ENCODE results near the gene GNB3.

GNB3 gene

DNA sequence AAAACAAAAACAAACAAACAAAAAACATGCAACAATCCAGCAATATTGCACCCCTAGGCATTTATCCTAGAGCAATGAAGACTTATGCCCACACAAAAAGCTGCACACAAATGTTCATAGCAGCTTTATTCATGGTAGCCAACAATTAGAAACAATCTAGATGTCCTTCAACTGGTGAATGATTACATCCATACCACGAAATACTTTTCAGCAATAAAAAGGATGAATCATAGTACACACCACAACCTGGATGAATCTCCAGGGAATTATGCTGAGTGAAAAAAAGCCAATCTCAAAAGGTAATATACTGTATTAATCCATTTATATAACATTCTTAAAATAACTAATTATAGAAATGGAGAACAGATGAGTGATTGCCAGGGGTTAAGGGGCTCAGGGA is 33.6 kb upstream of the GNB3 start:
- TF ChIP-seq, protein P1, sequence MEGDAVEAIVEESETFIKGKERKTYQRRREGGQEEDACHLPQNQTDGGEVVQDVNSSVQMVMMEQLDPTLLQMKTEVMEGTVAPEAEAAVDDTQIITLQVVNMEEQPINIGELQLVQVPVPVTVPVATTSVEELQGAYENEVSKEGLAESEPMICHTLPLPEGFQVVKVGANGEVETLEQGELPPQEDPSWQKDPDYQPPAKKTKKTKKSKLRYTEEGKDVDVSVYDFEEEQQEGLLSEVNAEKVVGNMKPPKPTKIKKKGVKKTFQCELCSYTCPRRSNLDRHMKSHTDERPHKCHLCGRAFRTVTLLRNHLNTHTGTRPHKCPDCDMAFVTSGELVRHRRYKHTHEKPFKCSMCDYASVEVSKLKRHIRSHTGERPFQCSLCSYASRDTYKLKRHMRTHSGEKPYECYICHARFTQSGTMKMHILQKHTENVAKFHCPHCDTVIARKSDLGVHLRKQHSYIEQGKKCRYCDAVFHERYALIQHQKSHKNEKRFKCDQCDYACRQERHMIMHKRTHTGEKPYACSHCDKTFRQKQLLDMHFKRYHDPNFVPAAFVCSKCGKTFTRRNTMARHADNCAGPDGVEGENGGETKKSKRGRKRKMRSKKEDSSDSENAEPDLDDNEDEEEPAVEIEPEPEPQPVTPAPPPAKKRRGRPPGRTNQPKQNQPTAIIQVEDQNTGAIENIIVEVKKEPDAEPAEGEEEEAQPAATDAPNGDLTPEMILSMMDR (IDR thresholded peaks at IDR 0.05; ENCODE audit: control insufficient read depth, extremely low read depth, insufficient read depth), result no peak
- DNase-seq (ENCODE audit: low read depth), result no peak
- no peak overlapping the region for H3K4me3 ChIP-seq (ENCODE audit: low read depth, low read length)

DNA sequence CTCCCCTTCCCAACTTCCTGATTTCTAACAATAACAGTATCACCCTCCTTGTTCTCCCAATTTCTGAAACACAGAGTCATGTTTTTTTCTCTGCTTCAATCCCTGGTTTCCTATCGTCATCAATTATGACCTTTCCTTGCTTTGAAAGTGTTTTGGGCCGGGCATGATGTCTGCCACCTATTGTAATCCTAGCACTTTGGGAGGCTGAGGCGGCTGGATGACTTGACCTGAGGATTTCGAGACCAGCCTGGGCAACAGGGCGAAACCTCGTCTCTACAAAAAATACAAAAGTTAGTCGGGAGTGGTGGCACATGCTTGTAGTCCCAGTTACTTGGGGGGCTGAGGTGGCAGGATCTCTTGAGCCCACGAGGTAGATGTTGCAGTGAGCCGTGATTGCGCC is 31.7 kb upstream of the GNB3 start:
- TF ChIP-seq, protein P1 (IDR thresholded peaks at IDR 0.05; ENCODE audit: control insufficient read depth, extremely low read depth, insufficient read depth), result no peak
- H3K4me3 ChIP-seq (ENCODE audit: low read depth, low read length), result no peak overlapping the region
- no peak for DNase-seq (ENCODE audit: low read depth)

DNA sequence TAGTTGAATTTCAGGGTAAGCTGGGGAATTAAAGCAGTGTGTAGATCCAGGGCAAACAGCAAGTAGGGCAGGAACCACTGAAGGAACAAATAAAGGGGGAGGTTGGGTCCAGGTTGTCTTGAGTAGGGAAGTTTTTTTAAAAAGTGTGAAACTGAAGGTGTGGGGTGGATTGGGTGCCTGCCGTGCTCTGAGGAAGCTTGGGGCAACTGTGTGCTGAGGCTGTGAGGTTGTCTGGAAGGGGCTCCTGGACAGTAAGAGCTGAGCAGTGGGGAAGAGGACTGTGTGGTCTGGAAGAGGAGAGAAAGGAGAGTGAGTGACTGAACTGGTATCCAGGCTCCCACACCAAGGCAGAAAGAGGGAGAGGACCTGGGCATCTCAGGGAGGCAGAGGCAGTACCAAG is 30.0 kb upstream of the GNB3 start:
- H3K4me3 ChIP-seq (ENCODE audit: low read depth, low read length), result no peak overlapping the region
- TF ChIP-seq, protein P1 (IDR thresholded peaks at IDR 0.05; ENCODE audit: control insufficient read depth, extremely low read depth, insufficient read depth), result no peak
- DNase-seq (ENCODE audit: low read depth), result no peak

DNA sequence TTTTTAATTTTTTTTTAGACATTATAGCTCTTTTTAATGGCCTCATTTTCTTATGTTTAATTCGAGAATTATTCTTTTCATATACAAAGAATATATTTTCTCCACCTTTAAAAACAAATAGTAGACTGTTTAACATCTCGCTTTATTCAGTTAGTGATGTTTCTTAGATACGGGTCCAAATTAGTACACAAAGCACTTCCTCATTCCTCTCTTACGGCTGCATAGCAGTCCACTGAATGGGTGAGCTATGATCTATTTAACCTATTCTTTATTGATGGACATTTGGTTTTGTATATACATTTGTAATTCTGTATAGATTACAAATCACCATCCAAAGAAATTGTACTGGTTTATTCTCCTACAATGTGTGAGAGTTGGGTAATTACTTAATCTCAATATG is 27.4 kb upstream of the GNB3 start:
- no peak overlapping the region for H3K4me3 ChIP-seq (ENCODE audit: low read depth, low read length)
- TF ChIP-seq, protein P1 (IDR thresholded peaks at IDR 0.05; ENCODE audit: control insufficient read depth, extremely low read depth, insufficient read depth), result no peak
- no peak for DNase-seq (ENCODE audit: low read depth)

DNA sequence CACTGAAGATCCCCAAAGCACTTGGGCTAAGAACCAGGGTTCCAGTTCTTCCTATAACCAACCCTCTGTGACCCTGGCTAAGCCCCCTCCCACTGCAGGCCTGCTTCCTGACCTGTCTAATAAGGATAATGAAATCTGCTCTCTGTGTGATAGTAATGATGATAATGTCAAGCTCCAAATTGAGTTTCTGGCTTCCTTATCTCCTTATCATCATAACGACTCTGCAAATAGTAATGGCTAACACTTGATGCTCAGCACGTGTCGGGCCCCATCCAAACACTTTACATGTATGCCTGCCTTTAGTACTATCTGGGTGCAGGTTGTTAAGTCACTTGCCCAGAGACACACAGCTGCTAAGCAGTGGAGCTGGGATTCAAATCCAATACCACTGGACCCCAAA is 24.1 kb upstream of the GNB3 start:
- TF ChIP-seq, protein P1 (IDR thresholded peaks at IDR 0.05; ENCODE audit: control insufficient read depth, extremely low read depth, insufficient read depth), result no peak
- no peak overlapping the region for H3K4me3 ChIP-seq (ENCODE audit: low read depth, low read length)
- no peak for DNase-seq (ENCODE audit: low read depth)

DNA sequence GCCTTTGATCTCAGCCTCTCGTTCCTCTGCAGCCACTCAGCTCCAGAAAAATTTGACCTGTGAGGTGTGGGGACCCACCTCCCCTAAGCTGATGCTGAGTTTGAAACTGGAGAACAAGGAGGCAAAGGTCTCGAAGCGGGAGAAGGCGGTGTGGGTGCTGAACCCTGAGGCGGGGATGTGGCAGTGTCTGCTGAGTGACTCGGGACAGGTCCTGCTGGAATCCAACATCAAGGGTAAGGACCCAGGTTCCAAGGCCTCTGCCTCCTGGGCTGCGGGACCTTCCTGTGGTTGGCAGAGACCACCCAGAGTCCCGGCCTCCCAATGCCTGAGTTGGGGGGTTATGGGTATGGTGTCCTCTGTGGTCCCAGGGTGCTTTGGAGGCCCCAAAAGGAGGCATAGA is 23.6 kb upstream of the GNB3 start:
- H3K4me3 ChIP-seq (ENCODE audit: low read depth, low read length), result no peak overlapping the region
- TF ChIP-seq, protein P1 (IDR thresholded peaks at IDR 0.05; ENCODE audit: control insufficient read depth, extremely low read depth, insufficient read depth), result no peak
- DNase-seq (ENCODE audit: low read depth), result no peak

DNA sequence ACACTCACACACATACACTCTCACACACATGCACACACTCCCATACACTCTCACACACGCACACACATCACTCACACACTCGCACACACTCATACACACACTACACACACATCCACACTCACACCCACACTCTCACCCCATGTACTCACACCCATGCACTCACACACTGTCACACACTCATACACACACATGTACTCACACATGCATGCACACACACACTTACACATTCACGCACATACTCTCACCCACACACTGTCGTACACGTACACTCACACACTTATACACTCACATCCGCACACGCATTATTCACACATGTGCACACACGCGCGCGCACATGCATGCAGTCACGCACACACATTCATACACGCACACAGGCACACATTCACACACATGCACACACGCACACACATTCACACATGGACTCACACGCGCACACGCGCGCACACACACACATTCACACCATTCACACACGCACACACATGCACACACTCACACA is 23.0 kb upstream of the GNB3 start:
- TF ChIP-seq, protein P1 (IDR thresholded peaks at IDR 0.05; ENCODE audit: control insufficient read depth, extremely low read depth, insufficient read depth), result no peak
- no peak for DNase-seq (ENCODE audit: low read depth)
- no peak overlapping the region for H3K4me3 ChIP-seq (ENCODE audit: low read depth, low read length)
